Keratinocyte (primary cell): ENCODE results near the gene APCDD1. TPM values are rescaled to one million over a fixed set of nuclear protein-coding genes. Genes with fewer than 3 reads are reported as not detected.

Experiments
- DNase-seq: peaks from one replicate; pipeline ENCODE4 v3.0.0-alpha.2; 2011; ENCODE audit warnings: low read depth, missing footprints, low spot score
- FAIRE-seq: peaks from 2 replicates; lab custom pipeline; 2011; peaks lifted over from hg19 to GRCh38; lab: Jason Lieb, UNC
- H2AFZ ChIP-seq: 2 replicates; pipeline ENCODE4 v1.6.0; 2012; ENCODE audit warnings: low read length, control low read depth, inconsistent platforms; ENCODE audit not compliant: control insufficient read depth
- H3K27ac ChIP-seq: 2 replicates; pipeline ENCODE4 v1.5.1; 2011; ENCODE audit warnings: low read length; ENCODE audit not compliant: control insufficient read depth, insufficient read depth
- H3K27me3 ChIP-seq: 3 replicates; pipeline ENCODE4 v1.6.0; 2011; ENCODE audit warnings: low read length; ENCODE audit not compliant: control insufficient read depth, insufficient read depth; ENCODE audit errors: extremely low read depth
- H3K36me3 ChIP-seq, 2 experiments: 2 replicates in 1 of 2; 3 replicates in 1 of 2; pipeline ENCODE4 v1.5.1; 2011; ENCODE audit warnings: low read length in 2 of 2, mild to moderate bottlenecking in 1 of 2; ENCODE audit not compliant: control insufficient read depth in 2 of 2, insufficient read depth in 2 of 2; ENCODE audit errors: extremely low read depth in 1 of 2
- H3K4me1 ChIP-seq: 3 replicates; pipeline ENCODE4 v1.5.1; 2011; ENCODE audit warnings: low read length; ENCODE audit not compliant: control insufficient read depth, insufficient read depth; ENCODE audit errors: extremely low read depth
- H3K4me2 ChIP-seq: 3 replicates; pipeline ENCODE4 v1.6.0; 2011; ENCODE audit warnings: low read depth, low read length; ENCODE audit not compliant: control insufficient read depth, insufficient read depth; ENCODE audit errors: extremely low read depth
- H3K4me3 ChIP-seq, 3 experiments: fragments of 200-600 bp in 1 of 3; sonication (generic) in 1 of 3; 2 replicates in 2 of 3; 3 replicates in 1 of 3; pipeline ENCODE4 v1.5.1; 2011 to 2016; ENCODE audit warnings: low read length in 3 of 3, mild to moderate bottlenecking in 3 of 3, control low read depth in 2 of 3, inconsistent platforms in 1 of 3, low read depth in 1 of 3, mixed read lengths in 1 of 3, mixed run types in 1 of 3, moderate library complexity in 1 of 3; ENCODE audit not compliant: control insufficient read depth in 2 of 3, insufficient read depth in 2 of 3; ENCODE audit errors: extremely low read depth in 1 of 3
- H3K79me2 ChIP-seq: 2 replicates; pipeline ENCODE4 v1.6.0; 2012; ENCODE audit warnings: low read length; ENCODE audit not compliant: control insufficient read depth, insufficient read depth
- H3K9ac ChIP-seq: 3 replicates; pipeline ENCODE4 v1.6.0; 2011; ENCODE audit warnings: low read length; ENCODE audit not compliant: control insufficient read depth, insufficient read depth; ENCODE audit errors: extremely low read depth
- H3K9me1 ChIP-seq: 3 replicates; pipeline ENCODE4 v1.6.0; 2011; ENCODE audit warnings: low read length; ENCODE audit not compliant: control insufficient read depth, insufficient read depth; ENCODE audit errors: extremely low read depth
- H3K9me3 ChIP-seq: 2 replicates; pipeline ENCODE4 v1.5.1; 2012; ENCODE audit warnings: low read depth, low read length; ENCODE audit not compliant: control insufficient read depth
- H4K20me1 ChIP-seq: 3 replicates; pipeline ENCODE4 v1.6.0; 2011; ENCODE audit warnings: low read length; ENCODE audit not compliant: control insufficient read depth, insufficient read depth; ENCODE audit errors: extremely low read depth
- EZH2 ChIP-seq: IDR thresholded peaks from one replicate; pipeline ENCODE4 v1.6.1; 2012; ENCODE audit warnings: inconsistent platforms, mild to moderate bottlenecking, low read length, moderate library complexity
- dilution Hi-C: fragments of 300-500 bp; cut with MboI; formaldehyde crosslinking; loops from one replicate; pipeline ENCODE4 v1.7.0; 2020; ENCODE audit warnings: low sequenced_read_pairs; ENCODE audit not compliant: extremely low pct_ligation_motif_present
- polyA plus RNA-seq, 5 experiments: library from polyadenylated mRNA; depleted of rRNA in 3 of 5; stranded (reverse) in 3 of 5; stranded (forward) in 1 of 5; unstranded in 1 of 5; fragments of >200 nt; gene quantifications; 1 replicate in 1 of 5; 2 replicates in 3 of 5; 3 replicates in 1 of 5; pipeline versions ENCODE4 v1.2.1 to v1.2.3, GENCODE V29; 2011 to 2012; ENCODE audit warnings: missing spikeins in 2 of 5, low read depth in 1 of 5, low replicate concordance in 1 of 5
- TF ChIP-seq, protein P1 (sequence below), 3 experiments: IDR thresholded peaks in 1 of 3; conservative IDR thresholded peaks in 1 of 3; optimal IDR thresholded peaks in 1 of 3; 2 replicates in 2 of 3; 3 replicates in 1 of 3; pipeline versions ENCODE3 to v1.5.1; 2011; ENCODE audit warnings: low read length in 3 of 3, mild to moderate bottlenecking in 3 of 3, moderate library complexity in 2 of 3, control low read depth in 1 of 3, inconsistent platforms in 1 of 3; ENCODE audit not compliant: insufficient read depth in 2 of 3; ENCODE audit errors: extremely low read depth in 1 of 3

APCDD1 gene
- polyA plus RNA-seq, 1 donor (not counting 4 experiments of a cell fraction or from before 2014, with no cell fraction given): 8.5 TPM

DNA sequence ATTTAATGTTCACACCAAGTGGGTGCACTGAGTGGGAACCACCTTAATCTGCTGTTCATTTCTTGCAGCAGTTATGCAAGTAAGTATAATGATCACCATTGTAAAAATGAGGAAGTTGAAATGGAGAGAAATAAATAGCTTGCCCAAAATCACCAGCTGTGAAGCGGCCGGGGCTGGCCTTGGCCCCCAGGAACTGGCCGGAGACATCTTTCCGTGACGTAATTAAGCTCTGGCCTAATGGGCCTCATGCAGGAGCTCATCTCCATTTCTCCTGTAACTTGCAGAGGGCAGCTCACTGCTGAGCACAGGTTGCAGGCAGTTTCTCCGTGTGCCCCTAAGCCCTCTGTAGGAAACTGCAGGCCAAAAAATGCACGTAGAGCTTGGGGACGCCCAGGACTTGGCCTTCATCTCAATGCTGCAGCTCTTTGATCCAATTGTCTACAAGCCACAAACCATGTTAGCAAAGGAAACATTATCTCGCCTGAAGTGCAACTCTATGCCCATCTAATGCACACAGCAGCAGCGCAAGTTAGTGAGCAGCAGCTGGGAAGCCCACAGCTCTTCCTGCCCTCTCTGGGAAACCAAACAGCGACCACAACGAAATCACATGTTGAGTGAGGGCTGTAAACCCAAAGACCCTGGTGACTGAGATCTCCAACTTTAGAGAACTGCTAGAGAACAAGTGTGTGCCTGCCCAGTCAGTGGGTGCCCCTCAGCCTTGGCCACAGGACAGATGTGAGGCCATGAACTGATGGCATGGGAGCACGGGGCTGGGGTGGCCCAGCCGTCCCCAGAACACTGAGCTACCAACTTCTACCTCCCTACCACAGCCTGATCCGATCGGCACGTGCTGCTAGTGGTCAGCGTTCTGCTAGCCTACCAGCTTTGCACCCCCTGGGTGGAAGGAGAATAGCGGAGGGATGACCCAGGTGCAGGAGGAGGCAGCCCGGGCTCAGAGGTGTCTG is 28.8 kb downstream of the APCDD1 start:
- no peaks in the 10 kb centered on the region for H4K20me1 ChIP-seq
- dilution Hi-C loops: no loop called here
- H3K4me2 ChIP-seq: no peak overlapping the region
- H3K79me2 ChIP-seq: no peaks in the 10 kb centered on the region
- H3K9ac ChIP-seq: no peak overlapping the region
- FAIRE-seq (no peak), DNase-seq (no peak)
- no peaks in the 10 kb centered on the region for H3K9me3 ChIP-seq
- H3K27me3 ChIP-seq: no peaks in the 10 kb centered on the region
- H3K9me1 ChIP-seq: no peaks in the 10 kb centered on the region
- no peak overlapping the region for H3K27ac ChIP-seq
- H2AFZ ChIP-seq: no peak overlapping the region
- TF ChIP-seq EZH2: no peak
- TF ChIP-seq, protein P1, sequence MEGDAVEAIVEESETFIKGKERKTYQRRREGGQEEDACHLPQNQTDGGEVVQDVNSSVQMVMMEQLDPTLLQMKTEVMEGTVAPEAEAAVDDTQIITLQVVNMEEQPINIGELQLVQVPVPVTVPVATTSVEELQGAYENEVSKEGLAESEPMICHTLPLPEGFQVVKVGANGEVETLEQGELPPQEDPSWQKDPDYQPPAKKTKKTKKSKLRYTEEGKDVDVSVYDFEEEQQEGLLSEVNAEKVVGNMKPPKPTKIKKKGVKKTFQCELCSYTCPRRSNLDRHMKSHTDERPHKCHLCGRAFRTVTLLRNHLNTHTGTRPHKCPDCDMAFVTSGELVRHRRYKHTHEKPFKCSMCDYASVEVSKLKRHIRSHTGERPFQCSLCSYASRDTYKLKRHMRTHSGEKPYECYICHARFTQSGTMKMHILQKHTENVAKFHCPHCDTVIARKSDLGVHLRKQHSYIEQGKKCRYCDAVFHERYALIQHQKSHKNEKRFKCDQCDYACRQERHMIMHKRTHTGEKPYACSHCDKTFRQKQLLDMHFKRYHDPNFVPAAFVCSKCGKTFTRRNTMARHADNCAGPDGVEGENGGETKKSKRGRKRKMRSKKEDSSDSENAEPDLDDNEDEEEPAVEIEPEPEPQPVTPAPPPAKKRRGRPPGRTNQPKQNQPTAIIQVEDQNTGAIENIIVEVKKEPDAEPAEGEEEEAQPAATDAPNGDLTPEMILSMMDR (optimal IDR thresholded peaks at IDR 0.05 in 1 of 3, IDR thresholded peaks at IDR 0.05 in 1 of 3, conservative IDR thresholded peaks at IDR 0.05 in 1 of 3; ENCODE audit: extremely low read depth in 1 of 3, insufficient read depth in 2 of 3, low read length in 3 of 3): no peak
- H3K4me3 ChIP-seq: no peak overlapping the region
- H3K4me1 ChIP-seq: no peaks in the 10 kb centered on the region
- H3K36me3 ChIP-seq: no peaks in the 10 kb centered on the region

DNA sequence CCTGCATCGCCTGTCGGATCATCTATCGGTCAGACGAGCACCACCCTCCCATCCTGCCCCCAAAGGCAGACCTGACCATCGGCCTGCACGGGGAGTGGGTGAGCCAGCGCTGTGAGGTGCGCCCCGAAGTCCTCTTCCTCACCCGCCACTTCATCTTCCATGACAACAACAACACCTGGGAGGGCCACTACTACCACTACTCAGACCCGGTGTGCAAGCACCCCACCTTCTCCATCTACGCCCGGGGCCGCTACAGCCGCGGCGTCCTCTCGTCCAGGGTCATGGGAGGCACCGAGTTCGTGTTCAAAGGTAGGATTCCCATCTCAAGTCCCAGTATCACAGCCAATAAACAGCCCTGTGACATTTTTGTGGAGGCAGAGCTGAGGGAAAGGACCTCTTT is 31.0 kb downstream of the APCDD1 start:
- Histone ChIP-seq H3K9me1 (no peaks in the 10 kb centered on the region), H3K27ac (no peak overlapping the region), H3K9me3 (no peaks in the 10 kb centered on the region), H3K4me3 (no peak overlapping the region), H3K27me3 (no peaks in the 10 kb centered on the region), H3K79me2 (no peaks in the 10 kb centered on the region), H3K4me1 (no peaks in the 10 kb centered on the region), H2AFZ (no peak overlapping the region), H3K4me2 (no peak overlapping the region), H3K36me3 (no peaks in the 10 kb centered on the region), H3K9ac (no peak overlapping the region), H4K20me1 (no peaks in the 10 kb centered on the region)
- no peak for DNase-seq
- FAIRE-seq: no peak
- TF ChIP-seq, protein P1 (optimal IDR thresholded peaks at IDR 0.05 in 1 of 3, IDR thresholded peaks at IDR 0.05 in 1 of 3, conservative IDR thresholded peaks at IDR 0.05 in 1 of 3; ENCODE audit: extremely low read depth in 1 of 3, insufficient read depth in 2 of 3, low read length in 3 of 3): no peak
- no peak for TF ChIP-seq EZH2
- dilution Hi-C loops: no loop called here
